Stimulated activated CD8-positive, alpha-beta memory T cell treated with anti-CD3 and anti-CD28 coated beads, Interleukin-15, amount 100 ng/mL, for 4 hours (primary cell): ENCODE data around the gene CACNA1C.

ENCODE experiments used
- DNase-seq, 2 donors: peaks; one replicate each; pipeline ENCODE4 v3.0.0-alpha.2; 2020; ENCODE audit warnings: low read depth in 2 of 2

CACNA1C gene

GRCh38 chr12:2198542-2198941 is 145.8 kb downstream of the CACNA1C start:
- DNase-seq = no peak

DNA sequence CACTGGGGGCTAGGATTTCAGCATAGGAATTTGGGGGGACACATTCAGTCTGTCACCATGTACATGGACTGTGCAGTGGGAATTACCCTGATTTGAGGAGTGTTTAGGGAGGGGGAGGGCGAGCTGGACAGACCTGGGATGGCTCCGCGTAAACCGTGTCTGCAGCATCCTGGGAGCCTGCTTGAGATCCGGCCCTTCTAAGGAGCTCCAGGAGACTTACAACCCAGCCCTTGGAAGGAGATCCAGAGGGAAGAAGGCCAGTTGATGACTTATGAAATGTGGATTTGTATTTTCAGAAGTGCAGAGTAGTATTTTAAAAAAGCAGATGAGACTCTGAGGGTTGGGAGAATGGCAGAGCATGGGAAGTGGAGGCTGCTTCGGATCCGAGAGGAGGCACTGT is 153.2 kb downstream of the CACNA1C start:
- DNase-seq = no peak

GRCh38 chr12:2208837-2209635 is 156.2 kb downstream of the CACNA1C start:
- no peak for DNase-seq

GRCh38 chr12:2211119-2211518 is 158.3 kb downstream of the CACNA1C start:
- DNase-seq = no peak

DNA sequence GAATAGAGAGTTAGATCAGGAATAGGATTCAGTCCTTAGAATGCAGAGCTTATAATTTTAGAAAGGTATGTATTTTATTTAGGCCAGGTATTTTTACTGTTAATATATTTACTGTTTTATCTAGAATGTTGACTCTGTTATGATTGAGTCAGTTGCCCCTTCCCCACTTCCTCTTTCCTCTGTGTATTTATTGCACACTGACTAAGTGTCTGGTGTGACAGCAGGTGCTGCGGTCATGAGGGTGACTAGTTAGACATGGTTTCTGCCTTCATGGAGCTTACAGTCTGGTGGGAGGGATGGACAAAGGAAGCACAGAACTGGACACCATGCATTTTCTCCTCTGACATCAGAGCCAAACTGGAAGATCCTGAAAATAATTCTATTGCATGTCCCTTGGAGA is 159.8 kb downstream of the CACNA1C start:
- DNase-seq = no peak

DNA sequence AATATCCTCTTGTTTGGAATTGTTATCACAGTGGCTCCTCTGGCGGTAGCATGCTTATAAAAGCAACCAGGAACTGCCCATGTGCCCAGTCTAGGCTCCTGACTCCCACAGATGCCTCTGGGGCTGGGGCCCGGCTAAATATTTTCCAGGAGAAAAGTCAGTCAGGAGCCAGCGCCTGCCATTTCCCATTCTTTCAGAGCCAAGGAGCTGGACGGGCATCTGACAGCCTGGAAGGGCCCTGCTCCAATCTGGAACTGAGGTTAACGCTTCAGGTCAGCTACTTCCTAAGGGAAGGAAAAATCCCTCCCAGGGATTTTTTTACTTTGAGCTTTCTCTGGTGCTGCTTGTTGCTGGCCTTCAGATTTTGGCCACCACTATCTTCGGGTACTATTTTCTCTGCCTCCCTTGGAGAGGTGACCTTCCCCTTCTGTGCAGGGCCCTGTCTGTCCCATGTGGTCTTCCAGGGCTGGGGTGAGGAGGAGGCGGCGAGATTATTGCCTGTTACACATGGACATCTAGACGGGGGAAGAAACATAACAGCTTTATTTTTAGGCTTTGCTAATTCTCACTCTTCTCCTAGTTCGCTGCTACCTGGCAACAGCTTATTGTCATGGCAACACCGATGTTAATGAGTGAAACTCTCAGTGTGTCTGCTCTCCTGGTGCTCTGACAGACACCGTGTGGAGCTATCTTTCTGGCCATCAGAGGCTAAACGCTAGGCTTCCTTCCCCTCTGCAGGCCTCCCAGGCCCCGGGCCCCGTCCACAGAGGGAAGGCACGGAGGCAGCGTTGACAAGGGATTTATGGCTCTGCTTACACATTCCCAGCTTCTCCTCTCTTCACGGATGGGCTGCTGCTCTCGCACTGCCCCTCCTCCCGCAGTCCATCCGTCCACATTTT is 160.4 kb downstream of the CACNA1C start:
- no peak for DNase-seq

DNA sequence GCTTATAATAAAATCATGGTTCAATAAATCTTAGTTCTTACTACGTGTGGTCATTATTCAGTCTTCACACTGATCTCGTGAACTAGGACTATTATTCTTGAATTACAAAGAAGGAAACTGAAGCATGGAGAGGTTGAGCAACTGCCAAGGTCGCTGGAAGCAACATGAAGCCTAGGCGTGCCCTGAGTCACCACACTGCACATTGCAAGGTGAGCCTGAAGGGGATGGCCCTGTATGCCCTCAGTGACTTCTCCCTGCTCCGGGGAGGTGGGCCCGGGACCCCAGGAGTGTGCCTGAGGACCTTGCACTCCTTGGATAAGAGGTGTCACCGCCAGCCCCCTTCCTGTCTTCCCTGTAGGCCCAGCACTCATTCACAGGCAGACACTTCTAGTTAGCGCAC is 161.6 kb downstream of the CACNA1C start:
- DNase-seq = no peak

DNA sequence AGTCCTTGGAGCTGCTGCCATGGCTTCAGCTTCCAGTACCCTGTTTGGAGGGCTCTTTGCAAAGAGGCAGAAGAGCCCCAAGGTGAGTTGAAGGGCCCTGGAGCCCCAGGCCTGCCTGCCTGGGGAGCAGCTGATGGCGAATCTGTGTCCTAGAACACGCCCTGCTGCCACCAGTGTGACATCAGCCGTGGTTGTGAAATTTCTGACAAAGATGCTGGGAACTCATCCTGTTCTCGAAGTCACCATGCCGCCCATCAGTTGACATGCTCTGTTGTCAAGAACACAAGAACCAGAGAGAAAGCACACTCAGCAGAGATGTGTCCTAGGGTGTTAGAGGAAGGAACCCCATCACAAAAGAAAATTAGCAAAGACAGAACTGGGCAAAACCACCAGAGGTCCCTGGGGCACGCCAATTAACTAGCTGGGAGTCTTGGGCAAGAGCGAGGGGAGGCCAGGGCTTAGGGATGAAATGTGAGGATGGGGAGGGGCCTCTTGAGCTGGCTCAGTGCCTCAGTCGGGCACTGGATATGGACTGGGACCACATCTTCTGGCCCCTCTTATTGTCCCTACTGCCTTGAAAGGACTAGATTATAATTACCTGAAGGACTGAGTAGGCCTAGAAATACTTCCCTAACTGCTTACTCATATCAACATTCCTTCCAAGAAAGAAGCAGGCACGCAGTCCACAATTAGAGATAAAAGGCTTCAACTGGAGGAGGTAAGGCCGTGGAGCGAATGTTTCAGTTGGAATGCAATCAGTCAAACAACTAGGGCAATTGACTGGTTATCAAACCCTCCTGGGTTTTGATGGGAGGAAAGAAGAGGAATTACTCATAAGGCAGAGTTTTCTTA is 163.1 kb downstream of the CACNA1C start:
- no peak for DNase-seq

GRCh38 chr12:2218706-2219105 is 165.9 kb downstream of the CACNA1C start:
- DNase-seq = no peak

GRCh38 chr12:2221030-2221621 is 168.3 kb downstream of the CACNA1C start:
- DNase-seq = no peak

- DNase-seq = no peak
Observed at GRCh38 chr12:2222691-2223090, 169.9 kb downstream of the CACNA1C start.

DNA sequence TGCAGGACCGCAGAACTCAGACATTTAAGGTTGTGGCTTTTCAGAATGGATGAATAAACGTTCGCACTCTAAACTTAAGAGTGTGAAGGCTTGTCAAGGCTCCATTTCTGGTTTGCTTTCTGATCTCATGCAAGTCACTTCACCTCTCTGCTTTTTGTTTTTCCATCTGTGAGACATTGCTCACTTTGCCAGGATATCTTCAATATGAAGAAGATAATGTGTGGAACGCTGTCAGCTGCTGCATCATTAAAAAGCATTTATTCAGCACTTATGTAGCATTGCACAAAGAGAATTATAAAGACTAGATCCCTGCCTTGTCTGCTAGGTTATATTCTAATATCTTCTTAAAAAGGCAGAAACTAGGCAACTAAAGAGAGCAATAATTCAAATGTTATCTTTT is 172.2 kb downstream of the CACNA1C start:
- DNase-seq = no peak

- no peak for DNase-seq
Observed at GRCh38 chr12:2225696-2226095, 172.9 kb downstream of the CACNA1C start.

- no peak for DNase-seq
Observed at GRCh38 chr12:2226641-2227040, 173.9 kb downstream of the CACNA1C start.

- DNase-seq = no peak
Observed at GRCh38 chr12:2227360-2227759, 174.6 kb downstream of the CACNA1C start.

DNA sequence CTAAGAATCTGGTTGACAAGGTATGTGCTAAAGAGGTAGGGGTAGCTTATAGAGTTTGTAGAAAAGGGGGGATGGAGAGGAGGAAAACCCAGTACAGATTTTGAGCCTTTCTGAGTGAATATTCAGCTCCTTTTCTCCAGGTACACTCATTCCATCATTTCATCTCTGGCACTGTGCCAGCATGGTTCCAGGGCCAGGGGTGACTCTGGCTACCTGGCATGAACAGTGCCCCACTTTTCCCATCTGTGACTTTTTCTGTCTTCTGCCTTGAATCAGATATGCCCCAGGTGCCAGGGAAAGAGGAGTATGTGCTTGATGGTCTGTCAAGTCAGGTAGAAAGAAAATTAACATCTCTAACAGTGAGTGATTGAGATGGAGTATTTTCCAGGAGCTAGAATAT is 175.7 kb downstream of the CACNA1C start:
- no peak for DNase-seq

GRCh38 chr12:2229661-2230539 is 177.1 kb downstream of the CACNA1C start:
- DNase-seq = no peak

GRCh38 chr12:2231011-2231595 is 178.3 kb downstream of the CACNA1C start:
- no peak for DNase-seq

DNA sequence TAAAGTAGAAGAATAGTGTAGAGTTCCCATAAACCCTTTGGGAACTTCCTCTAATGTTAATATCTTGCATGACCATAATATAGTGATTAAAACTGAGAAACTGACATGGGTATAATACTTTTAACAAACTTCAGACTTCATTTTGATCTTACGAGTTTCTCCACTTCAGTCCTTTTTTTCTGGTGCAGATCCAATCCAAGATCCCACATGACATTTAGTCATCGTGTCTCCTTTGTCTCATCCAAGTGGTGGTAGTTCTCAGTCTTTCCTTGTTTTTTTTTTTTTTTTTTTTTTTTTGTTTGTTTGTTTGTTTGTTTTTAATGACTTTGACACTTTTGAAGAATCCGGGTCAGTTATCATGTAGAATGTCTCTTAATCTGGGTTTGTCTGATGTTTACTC is 179.2 kb downstream of the CACNA1C start:
- DNase-seq = no peak

GRCh38 chr12:2233034-2233433 is 180.2 kb downstream of the CACNA1C start:
- no peak for DNase-seq
